GM10266 (cell line): ENCODE data around the gene MCUB.
"Not testable (repeated sequence)": the region's sequence is repeated elsewhere in the genome, so short reads cannot be mapped to it uniquely, and the experiment has no call there.

Source experiments
- DNase-seq: peaks from one replicate; pipeline ENCODE4 v3.0.0; 2012; ENCODE audit errors: extremely low spot score
- CTCF ChIP-seq: IDR thresholded peaks from 2 replicates; pipeline ENCODE4 v1.5.1; 2012; ENCODE audit warnings: mild to moderate bottlenecking, low read depth; ENCODE audit not compliant: control insufficient read depth, insufficient read depth; ENCODE audit errors: missing control alignments

Gene MCUB

GRCh38 chr4:109578846-109579245 is 18.8 kb downstream of the MCUB start:
- no peak for DNase-seq
- no peak for TF ChIP-seq CTCF

DNA sequence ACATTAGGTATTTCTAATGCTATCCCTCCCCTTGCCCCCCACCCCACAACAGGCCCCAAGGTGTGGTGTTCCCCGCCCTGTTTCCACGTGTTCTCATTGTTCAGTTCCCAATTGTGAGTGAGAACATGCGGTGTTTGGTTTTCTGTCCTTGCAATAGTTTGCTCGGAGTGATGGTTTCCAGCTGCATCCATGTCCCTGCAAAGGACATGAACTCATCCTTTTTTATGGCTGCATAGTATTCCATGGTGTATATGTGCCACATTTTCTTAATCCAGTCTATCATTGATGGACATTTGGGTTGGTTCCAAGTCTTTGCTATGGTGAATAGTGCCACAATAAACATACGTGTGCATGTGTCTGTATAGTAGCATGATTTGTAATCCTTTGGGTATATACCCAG is 20.0 kb downstream of the MCUB start:
- DNase-seq, result not testable (repeated sequence)

DNA sequence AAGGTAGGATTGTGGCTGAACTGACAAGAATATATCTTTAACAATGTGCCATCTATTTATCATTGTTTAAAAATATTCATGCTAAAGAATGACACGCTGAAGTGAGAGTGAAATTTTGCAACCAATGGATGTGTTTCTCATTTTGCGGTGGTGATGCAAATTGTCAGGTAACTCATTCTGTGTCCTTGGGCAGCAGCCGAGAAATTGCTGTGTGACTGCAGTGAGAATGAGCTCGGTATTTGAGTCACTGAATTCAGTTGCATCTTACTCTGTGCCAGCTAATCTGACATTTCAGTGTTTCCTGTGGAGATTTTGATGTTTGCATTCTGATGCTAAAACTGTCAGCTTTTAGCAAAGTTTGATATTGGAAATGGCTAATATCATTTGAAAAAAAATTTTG is 28.1 kb downstream of the MCUB start:
- DNase-seq, result no peak
- TF ChIP-seq CTCF, result no peak

GRCh38 chr4:109589119-109589518 is 29.1 kb downstream of the MCUB start:
- no peak for DNase-seq
- TF ChIP-seq CTCF, result no peak

DNA sequence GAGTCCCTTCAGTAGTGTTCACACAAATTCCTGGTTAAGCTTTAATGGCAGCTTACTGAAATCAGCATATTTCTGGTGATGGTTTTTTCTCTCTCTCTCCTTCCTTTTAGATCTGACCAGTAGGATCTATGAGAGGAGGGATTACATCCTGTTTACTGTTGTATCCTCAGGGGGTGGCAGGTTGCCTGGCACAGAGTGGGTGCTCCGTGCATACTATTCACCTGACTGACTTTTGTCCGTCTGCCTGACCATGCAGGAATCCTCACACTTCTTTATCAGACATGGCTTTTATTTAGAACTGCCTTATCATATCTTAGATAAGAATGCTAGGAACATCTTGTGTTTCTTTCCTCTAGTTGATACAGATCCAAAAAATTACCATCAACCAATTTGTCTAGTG is 29.6 kb downstream of the MCUB start:
- DNase-seq, result no peak
- no peak for TF ChIP-seq CTCF

- no peak for TF ChIP-seq CTCF
- DNase-seq, result no peak
Measured at GRCh38 chr4:109590905-109591304, 30.9 kb downstream of the MCUB start.

DNA sequence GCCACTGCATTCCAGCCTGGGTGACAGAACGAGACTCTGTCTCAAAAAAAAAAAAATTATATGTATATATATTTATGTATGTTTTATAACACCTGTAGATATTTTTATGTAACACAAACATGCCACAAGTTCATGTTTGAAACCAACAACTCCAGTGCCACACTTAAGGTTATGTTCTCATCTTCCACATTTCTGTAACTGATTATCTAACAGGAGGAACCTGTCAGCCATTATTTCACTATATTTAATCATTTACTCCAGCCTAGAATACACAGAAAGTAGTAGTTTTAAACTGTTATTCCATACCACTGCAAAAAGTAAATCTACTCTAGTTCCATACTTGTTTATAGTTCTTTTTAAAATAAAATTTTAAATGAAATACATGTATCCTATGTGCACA is 32.3 kb downstream of the MCUB start:
- no peak for DNase-seq
- TF ChIP-seq CTCF, result no peak

DNA sequence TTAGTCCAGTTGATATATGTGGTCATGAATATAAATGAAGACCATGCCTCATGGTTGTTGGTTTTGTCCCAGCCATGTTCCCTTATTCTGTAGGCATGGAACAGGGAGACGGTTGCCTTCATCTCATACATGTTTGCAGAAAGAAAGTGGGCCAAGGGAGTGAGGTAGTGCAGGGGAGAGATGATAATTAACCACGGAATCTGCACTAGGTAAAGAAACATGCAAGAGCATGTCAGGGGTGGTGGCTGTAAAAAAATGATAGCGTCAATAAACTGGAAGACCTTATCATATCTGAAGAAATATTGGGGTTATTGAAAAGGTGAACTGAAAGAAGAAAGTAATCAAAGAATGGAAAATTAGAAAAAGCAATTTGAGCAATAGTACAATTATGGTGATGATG is 35.1 kb downstream of the MCUB start:
- DNase-seq, result not testable (repeated sequence)

- DNase-seq, result not testable (repeated sequence)
Measured at GRCh38 chr4:109596420-109597085, 36.5 kb downstream of the MCUB start.
